OCI-LY7 (cell line): Measurements from ENCODE around the gene SRGAP1. TPM values are rescaled to one million over a fixed set of nuclear protein-coding genes. Genes with fewer than 3 reads are reported as not detected.
A peak's percentile ranks its signal among the peaks of the same experiment; 100 is the strongest.

Source experiments
- BruUV-seq: library from RNA; stranded (reverse); fragments of 400-500 nt; replicated peaks from 2 replicates; lab custom pipeline; 2021; lab: Mats Ljungman, UMichigan
- CTCF ChIA-PET: fragments of 300-600 bp; sonication (Branson Sonifier 250); formaldehyde crosslinking; loops from one replicate; lab custom pipeline; 2022; ENCODE audit warnings: antibody characterized with exemption; ENCODE audit not compliant: unreplicated experiment; lab: Charles Lee
- POLR2A ChIA-PET: fragments of 300-600 bp; sonication (Branson Sonifier 250); formaldehyde crosslinking; loops from one replicate; lab custom pipeline; 2022; ENCODE audit warnings: antibody characterized with exemption; lab: Charles Lee
- DNase-seq: peaks from one replicate; pipeline ENCODE4 v3.0.0-alpha.2; 2015; ENCODE audit warnings: low spot score
- H2AFZ ChIP-seq: fragments of 200-600 bp; sonication (generic), shearing (Covaris generic); 2 replicates; pipeline ENCODE4 v1.6.1; 2014; ENCODE audit warnings: mild to moderate bottlenecking, antibody characterized with exemption, low read length, moderate library complexity
- H3K27ac ChIP-seq: fragments of 200-600 bp; sonication (generic); 2 replicates; pipeline ENCODE4 v1.5.1; 2014; ENCODE audit warnings: mixed run types, low read depth, mild to moderate bottlenecking, moderate library complexity, low read length, inconsistent platforms; ENCODE audit not compliant: poor library complexity, severe bottlenecking
- H3K36me3 ChIP-seq: fragments of 200-600 bp; sonication (generic); 2 replicates; pipeline ENCODE4 v1.6.1; 2014; ENCODE audit warnings: mild to moderate bottlenecking, antibody characterized with exemption, low read length, moderate library complexity, mixed read lengths; ENCODE audit not compliant: insufficient read depth
- H3K4me1 ChIP-seq: fragments of 200-600 bp; sonication (generic); 2 replicates; pipeline ENCODE4 v1.5.1; 2014; ENCODE audit warnings: mild to moderate bottlenecking, low read length; ENCODE audit not compliant: insufficient read depth, poor library complexity, severe bottlenecking
- H3K4me2 ChIP-seq: fragments of 200-600 bp; sonication (generic); 2 replicates; pipeline ENCODE4 v1.6.1; 2014; ENCODE audit warnings: mild to moderate bottlenecking, low read length
- H3K4me3 ChIP-seq: fragments of 200-600 bp; sonication (generic); 2 replicates; pipeline ENCODE4 v1.5.1; 2014; ENCODE audit warnings: mild to moderate bottlenecking, low read depth, low read length; ENCODE audit not compliant: poor library complexity, severe bottlenecking
- H3K79me2 ChIP-seq: fragments of 200-600 bp; sonication (generic); 2 replicates; pipeline ENCODE4 v1.6.1; 2016; ENCODE audit warnings: low read depth, mild to moderate bottlenecking, low read length, moderate library complexity, mixed read lengths; ENCODE audit not compliant: insufficient read depth
- H3K9me2 ChIP-seq: fragments of 200-600 bp; sonication (generic); 2 replicates; pipeline ENCODE4 v1.6.1; 2016; ENCODE audit warnings: mild to moderate bottlenecking, low read length, mixed read lengths; ENCODE audit not compliant: insufficient read depth
- H3K9me3 ChIP-seq: fragments of 200-600 bp; sonication (generic); 2 replicates; pipeline ENCODE4 v1.6.1; 2014; ENCODE audit warnings: mild to moderate bottlenecking, mixed run types, low read length, mixed read lengths
- H4K20me1 ChIP-seq: fragments of 200-600 bp; sonication (generic); 2 replicates; pipeline ENCODE4 v1.6.1; 2014; ENCODE audit warnings: mild to moderate bottlenecking, antibody characterized with exemption, low read length, moderate library complexity, mixed read lengths; ENCODE audit not compliant: insufficient read depth
- CTCF ChIP-seq: fragments of 200-600 bp; sonication (generic); conservative IDR thresholded peaks from 2 replicates; pipeline ENCODE4 v1.5.1; 2014; ENCODE audit warnings: mild to moderate bottlenecking, antibody characterized with exemption, low read length, moderate library complexity, mixed read lengths
- EZH2phosphoT487 ChIP-seq: fragments of 200-600 bp; sonication (generic); IDR thresholded peaks from 2 replicates; pipeline ENCODE4 v1.6.1; 2018; ENCODE audit warnings: low read depth, borderline replicate concordance, mild to moderate bottlenecking, mixed run types, antibody characterized with exemption, low read length, moderate library complexity, mixed read lengths
- intact Hi-C: fragments of 100-400 bp; cut with micrococcal nuclease; formaldehyde crosslinking; loops from one replicate; pipeline ENCODE4 v1.10.0; 2022; ENCODE audit not compliant: unreplicated experiment
- total RNA-seq, 2 experiments: library from RNA; depleted of rRNA in 1 of 2; stranded (reverse); fragments of >200 nt in 1 of 2; shearing (Covaris generic) in 1 of 2; gene quantifications; 2 replicates each; pipeline ENCODE4 v1.2.3, GENCODE V29; 2014 to 2022

SRGAP1 gene
- total RNA-seq, 2 experiments from 2014 or later: 0.06 TPM; not detected in 1

- H3K4me2 ChIP-seq: peak overlapping the region; percentile 83
- no peaks in the 10 kb centered on the region for H3K79me2 ChIP-seq
- no peaks in the 10 kb centered on the region for H3K9me3 ChIP-seq
- no peaks in the 10 kb centered on the region for H3K4me1 ChIP-seq
- TF ChIP-seq CTCF (no peak), EZH2phosphoT487 (no peak)
- H3K36me3 ChIP-seq: no peaks in the 10 kb centered on the region
- no peak overlapping the region for H3K27ac ChIP-seq
- DNase-seq: no peak
- CTCF ChIA-PET: no interaction called here
- H3K4me3 ChIP-seq: peak overlapping the region; percentile 61
- no peaks in the 10 kb centered on the region for H3K9me2 ChIP-seq
- H4K20me1 ChIP-seq: no peaks in the 10 kb centered on the region
- BruUV-seq: no TSS peak
- intact Hi-C loops: loop anchor here (1.0 to 10.0 kb wide), 3 partner anchors 112 to 413 kb away; no protein-coding TSS in a partner anchor
- POLR2A ChIA-PET: no interaction called here
- H2AFZ ChIP-seq: peak overlapping the region; percentile 78
These were observed 1.2 kb upstream of the SRGAP1 start for GRCh38 chr12:63843254-63843720.

DNA sequence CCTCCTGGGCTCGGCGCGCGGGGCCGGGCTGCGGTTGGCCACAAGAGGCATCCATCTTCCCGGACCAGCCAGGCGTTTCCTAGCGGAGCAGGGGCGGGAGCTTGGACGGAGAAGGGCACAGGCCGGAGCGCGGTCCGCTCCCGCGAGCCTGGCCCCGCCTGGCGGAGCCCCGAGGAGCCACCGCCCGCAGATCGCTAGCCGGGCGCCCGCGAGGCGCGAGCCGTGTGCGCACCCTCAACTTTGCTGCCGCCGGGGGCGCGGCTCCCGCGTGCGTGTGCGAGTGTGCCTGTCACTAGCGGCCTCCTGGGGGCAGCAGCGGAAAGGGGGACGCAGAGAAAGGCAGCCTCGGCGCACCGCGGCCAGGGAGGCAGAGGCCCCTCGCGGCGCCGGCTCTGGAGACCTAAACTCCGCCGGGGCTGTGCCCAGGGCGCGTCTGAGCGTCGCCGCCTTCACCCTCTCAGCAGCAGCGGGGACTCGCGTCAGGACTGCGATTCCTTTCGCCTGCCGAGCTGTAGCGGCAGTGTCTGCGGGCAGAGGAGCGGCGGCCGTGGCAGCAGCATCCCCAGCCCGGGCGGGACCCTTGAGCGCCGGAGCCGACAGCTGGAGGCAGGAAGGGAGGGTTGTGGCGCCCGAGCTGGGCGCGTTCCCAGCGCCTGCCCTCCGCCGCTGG is 644 bp upstream of the SRGAP1 start:
- no peaks in the 10 kb centered on the region for H3K36me3 ChIP-seq
- H3K4me2 ChIP-seq: peak overlapping the region; percentile 83
- ChIA-PET CTCF (no interaction called here), POLR2A (no interaction called here)
- TF ChIP-seq EZH2phosphoT487 (no peak), CTCF (peak; percentile 77)
- H3K9me3 ChIP-seq: no peaks in the 10 kb centered on the region
- peak overlapping the region; percentile 78 for H2AFZ ChIP-seq
- BruUV-seq: no TSS peak
- H3K4me1 ChIP-seq: no peaks in the 10 kb centered on the region
- H3K27ac ChIP-seq: no peak overlapping the region
- peak overlapping the region; percentile 61 for H3K4me3 ChIP-seq
- H3K9me2 ChIP-seq: no peaks in the 10 kb centered on the region
- intact Hi-C loops: loop anchor here (1.0 to 10.0 kb wide), 3 partner anchors 111 to 412 kb away; no protein-coding TSS in a partner anchor
- peak; percentile 82 for DNase-seq
- no peaks in the 10 kb centered on the region; the same call in 1 of the 2 replicates for H3K79me2 ChIP-seq
- no peaks in the 10 kb centered on the region for H4K20me1 ChIP-seq

GRCh38 chr12:63845726-63846125 is 1.2 kb downstream of the SRGAP1 start:
- Histone ChIP-seq H3K27ac (no peak overlapping the region), H3K36me3 (no peaks in the 10 kb centered on the region), H3K4me3 (no peak overlapping the region), H3K9me3 (no peaks in the 10 kb centered on the region), H2AFZ (no peak overlapping the region), H3K4me1 (no peaks in the 10 kb centered on the region), H3K79me2 (no peaks in the 10 kb centered on the region; the same call in 1 of the 2 replicates), H4K20me1 (no peaks in the 10 kb centered on the region), H3K9me2 (no peaks in the 10 kb centered on the region), H3K4me2 (no peak overlapping the region)
- no TSS peak for BruUV-seq
- CTCF ChIA-PET: no interaction called here
- POLR2A ChIA-PET: interaction anchor here (0.6 kb wide), 2 partner anchors 15 to 297 kb away, joined by 3 read pairs; no protein-coding TSS in a partner anchor
- intact Hi-C loops: loop anchor here (10.0 kb wide), 1 partner anchor 109 kb away; no protein-coding TSS in a partner anchor
- TF ChIP-seq CTCF: no peak
- TF ChIP-seq EZH2phosphoT487: no peak
- no peak for DNase-seq
